HUES48 (cell line): ENCODE data around the gene MYLK.
A peak's percentile ranks its signal among the peaks of the same experiment; 100 is the strongest.

Experiments used
- H3K27ac ChIP-seq: one replicate; pipeline ENCODE4 v1.7.0; 2013; ENCODE audit warnings: low read depth, low read length, inconsistent platforms
- H3K27me3 ChIP-seq: 2 replicates; pipeline ENCODE4 v1.6.1; 2013; ENCODE audit warnings: mild to moderate bottlenecking, low read length; ENCODE audit not compliant: control insufficient read depth, insufficient read depth
- H3K36me3 ChIP-seq: 2 replicates; pipeline ENCODE4 v1.6.1; 2013; ENCODE audit warnings: low read length; ENCODE audit not compliant: control insufficient read depth, insufficient read depth
- H3K4me1 ChIP-seq: 2 replicates; pipeline ENCODE4 v1.6.1; 2013; ENCODE audit warnings: mild to moderate bottlenecking, low read length; ENCODE audit not compliant: control insufficient read depth, insufficient read depth
- H3K4me3 ChIP-seq: 2 replicates; pipeline ENCODE4 v1.5.1; 2013; ENCODE audit warnings: mild to moderate bottlenecking, low read depth, low read length
- H3K9ac ChIP-seq: 2 replicates; pipeline ENCODE4 v1.6.1; 2013; ENCODE audit warnings: mild to moderate bottlenecking, low read depth, low read length, moderate library complexity
- H3K9me3 ChIP-seq: 2 replicates; pipeline ENCODE4 v1.6.1; 2013; ENCODE audit warnings: low read length; ENCODE audit not compliant: control insufficient read depth, insufficient read depth

The MYLK gene

GRCh38 chr3:123807820-123808219 is 76.3 kb downstream of the MYLK start:
- no peak overlapping the region for H3K27ac ChIP-seq
- H3K36me3 ChIP-seq = no peaks in the 10 kb centered on the region
- no peak overlapping the region for H3K4me3 ChIP-seq
- H3K9ac ChIP-seq = no peak overlapping the region
- H3K9me3 ChIP-seq = no peaks in the 10 kb centered on the region
- H3K4me1 ChIP-seq = no peaks in the 10 kb centered on the region
- H3K27me3 ChIP-seq = no peaks in the 10 kb centered on the region

GRCh38 chr3:123805504-123805903 is 78.6 kb downstream of the MYLK start:
- H3K27me3 ChIP-seq = no peaks in the 10 kb centered on the region
- H3K9ac ChIP-seq = no peak overlapping the region
- no peak overlapping the region for H3K4me3 ChIP-seq
- no peak overlapping the region for H3K27ac ChIP-seq
- H3K36me3 ChIP-seq = no peaks in the 10 kb centered on the region
- no peaks in the 10 kb centered on the region for H3K4me1 ChIP-seq
- no peaks in the 10 kb centered on the region for H3K9me3 ChIP-seq

- H3K27ac ChIP-seq = no peak overlapping the region
- no peak overlapping the region for H3K9ac ChIP-seq
- H3K4me3 ChIP-seq = no peak overlapping the region
- H3K9me3 ChIP-seq = no peaks in the 10 kb centered on the region
- H3K27me3 ChIP-seq = no peaks in the 10 kb centered on the region
- no peaks in the 10 kb centered on the region for H3K36me3 ChIP-seq
- H3K4me1 ChIP-seq = no peaks in the 10 kb centered on the region
Measured at GRCh38 chr3:123805101-123805500, 79.0 kb downstream of the MYLK start.

GRCh38 chr3:123804676-123805075 is 79.5 kb downstream of the MYLK start:
- no peaks in the 10 kb centered on the region for H3K36me3 ChIP-seq

GRCh38 chr3:123803521-123803920 is 80.6 kb downstream of the MYLK start:
- no peaks in the 10 kb centered on the region for H3K27me3 ChIP-seq
- H3K36me3 ChIP-seq = no peaks in the 10 kb centered on the region
- no peak overlapping the region for H3K4me3 ChIP-seq
- H3K4me1 ChIP-seq = 0 out of 2 replicates have a peak, but pooled peaks cover 3% of the 10 kb centered on the region
- H3K9me3 ChIP-seq = no peaks in the 10 kb centered on the region
- no peak overlapping the region for H3K9ac ChIP-seq
- H3K27ac ChIP-seq = no peak overlapping the region

More at GRCh38 chr3:123804676-123805075, 79.5 kb downstream of the MYLK start:
- no peaks in the 10 kb centered on the region for H3K27me3 ChIP-seq
- H3K4me3 ChIP-seq = no peak overlapping the region
- no peaks in the 10 kb centered on the region for H3K9me3 ChIP-seq
- H3K27ac ChIP-seq = no peak overlapping the region
- 0 out of 2 replicates have a peak, but pooled peaks cover 2% of the 10 kb centered on the region for H3K4me1 ChIP-seq
- no peak overlapping the region for H3K9ac ChIP-seq

- H3K4me1 ChIP-seq = 0 out of 2 replicates have a peak, but pooled peaks cover 3% of the 10 kb centered on the region
- H3K27me3 ChIP-seq = no peaks in the 10 kb centered on the region
- H3K36me3 ChIP-seq = no peaks in the 10 kb centered on the region
- H3K4me3 ChIP-seq = no peak overlapping the region
- H3K27ac ChIP-seq = no peak overlapping the region
- H3K9ac ChIP-seq = no peak overlapping the region
- no peaks in the 10 kb centered on the region for H3K9me3 ChIP-seq
Measured at GRCh38 chr3:123802007-123802625, 82.0 kb downstream of the MYLK start.

GRCh38 chr3:123801474-123801873 is 82.7 kb downstream of the MYLK start:
- 0 out of 2 replicates have a peak, but pooled peaks cover 3% of the 10 kb centered on the region for H3K4me1 ChIP-seq

GRCh38 chr3:123800362-123800682 is 83.8 kb downstream of the MYLK start:
- 0 out of 2 replicates have a peak, but pooled peaks cover 3% of the 10 kb centered on the region for H3K4me1 ChIP-seq
- H3K9me3 ChIP-seq = no peaks in the 10 kb centered on the region
- H3K4me3 ChIP-seq = no peak overlapping the region
- H3K27me3 ChIP-seq = no peaks in the 10 kb centered on the region
- no peak overlapping the region for H3K27ac ChIP-seq
- H3K9ac ChIP-seq = no peak overlapping the region
- H3K36me3 ChIP-seq = no peaks in the 10 kb centered on the region

More at GRCh38 chr3:123801474-123801873, 82.7 kb downstream of the MYLK start:
- Histone ChIP-seq H3K36me3 (no peaks in the 10 kb centered on the region), H3K4me3 (no peak overlapping the region), H3K27ac (no peak overlapping the region), H3K9ac (no peak overlapping the region), H3K27me3 (no peaks in the 10 kb centered on the region), H3K9me3 (no peaks in the 10 kb centered on the region)

GRCh38 chr3:123799544-123800361 is 84.4 kb downstream of the MYLK start:
- Histone ChIP-seq H3K36me3 (no peaks in the 10 kb centered on the region), H3K4me3 (no peak overlapping the region), H3K27me3 (no peaks in the 10 kb centered on the region), H3K9ac (no peak overlapping the region), H3K9me3 (no peaks in the 10 kb centered on the region), H3K27ac (peak overlapping the region; percentile 34), H3K4me1 (0 out of 2 replicates have a peak, but pooled peaks cover 3% of the 10 kb centered on the region)

- Histone ChIP-seq H3K27me3 (no peaks in the 10 kb centered on the region), H3K9me3 (no peaks in the 10 kb centered on the region), H3K36me3 (no peaks in the 10 kb centered on the region), H3K4me3 (no peak overlapping the region), H3K27ac (no peak overlapping the region), H3K9ac (no peak overlapping the region), H3K4me1 (0 out of 2 replicates have a peak, but pooled peaks cover 3% of the 10 kb centered on the region)
Measured at GRCh38 chr3:123798550-123798949, 85.6 kb downstream of the MYLK start.
